K562 (cell line): Measurements from ENCODE around the gene CEP250. TPM values are rescaled to one million over a fixed set of nuclear protein-coding genes. Genes with fewer than 3 reads are reported as not detected.

Experiments
- ATAC-seq: fragments of 200-7000 bp; cut with Tn5 transposase; 3 replicates; pipeline ENCODE4 v1.9.1; 2020; ENCODE audit warnings: moderate library complexity
- BruUV-seq: library from RNA; stranded (reverse); fragments of 400-500 nt; replicated peaks from 2 replicates; lab custom pipeline; 2021; lab: Mats Ljungman, UMichigan
- CTCF ChIA-PET: fragments of 300-600 bp; formaldehyde crosslinking; extraction: SDS; loops from one replicate; lab custom pipeline; 2021; ENCODE audit warnings: low intra/inter-chr PET ratio; lab: Yijun Ruan, JAX
- POLR2A ChIA-PET: fragments of 300-600, 350-650 bp; sonication (Branson Sonifier 250); formaldehyde crosslinking; extraction: SDS; loops from one replicate; lab custom pipeline; 2021; ENCODE audit warnings: antibody characterized with exemption, inconsistent platforms; lab: Yijun Ruan, JAX
- DNase-seq, 4 experiments: peaks; one replicate each; pipeline versions ENCODE4 v3.0.0 to v3.0.0-alpha.2; 2011 to 2018; ENCODE audit warnings: low spot score in 3 of 4, mixed read lengths in 3 of 4; ENCODE audit errors: extremely low read depth in 1 of 4
- FAIRE-seq: peaks from 2 replicates; lab custom pipeline; 2011; peaks lifted over from hg19 to GRCh38; lab: Jason Lieb, UNC
- H2AFZ ChIP-seq: 2 replicates; pipeline ENCODE4 v1.6.0; 2011; ENCODE audit warnings: low read depth, low read length, control low read depth, inconsistent platforms
- H3K27ac ChIP-seq: fragments of 200-600 bp; 3 replicates; pipeline ENCODE4 v1.8.0; 2011; ENCODE audit warnings: low read depth, mild to moderate bottlenecking, control low read depth, inconsistent platforms, low read length, moderate library complexity, mixed read lengths; ENCODE audit errors: extremely low read depth
- H3K27me3 ChIP-seq, 2 experiments: fragments of 300-600 bp in 1 of 2; 2 replicates in 1 of 2; 3 replicates in 1 of 2; pipeline versions ENCODE4 v1.6.0 to v1.8.0; 2011; ENCODE audit warnings: inconsistent platforms in 2 of 2, low read length in 2 of 2, mild to moderate bottlenecking in 1 of 2, mixed read lengths in 1 of 2, moderate library complexity in 1 of 2; ENCODE audit not compliant: control insufficient read depth in 2 of 2, insufficient read depth in 2 of 2
- H3K36me3 ChIP-seq: fragments of 300-600 bp; 3 replicates; pipeline ENCODE4 v1.8.0; 2011; ENCODE audit warnings: mild to moderate bottlenecking, low read length, inconsistent platforms; ENCODE audit not compliant: control insufficient read depth, insufficient read depth
- H3K4me1 ChIP-seq, 2 experiments: fragments of 200-600 bp in 1 of 2; replicated peaks in 1 of 2; 2 replicates in 1 of 2; 3 replicates in 1 of 2; pipeline versions ENCODE4 v1.5.1 to v1.8.0; 2011; ENCODE audit warnings: inconsistent platforms in 2 of 2, low read length in 2 of 2, mild to moderate bottlenecking in 1 of 2, mixed read lengths in 1 of 2, moderate library complexity in 1 of 2; ENCODE audit not compliant: control insufficient read depth in 2 of 2, insufficient read depth in 2 of 2
- H3K4me2 ChIP-seq: 2 replicates; pipeline ENCODE4 v1.6.1; 2011; ENCODE audit warnings: low read length, control low read depth, inconsistent platforms, mixed read lengths; ENCODE audit not compliant: insufficient read depth
- H3K4me3 ChIP-seq: fragments of 200-600 bp; sonication (generic), shearing (Covaris generic); 2 replicates; pipeline ENCODE4 v1.5.1; 2016; ENCODE audit warnings: control low read depth, inconsistent platforms
- H3K79me2 ChIP-seq: fragments of 200-600 bp; 3 replicates; pipeline ENCODE4 v1.8.0; 2011; ENCODE audit warnings: low read length, inconsistent platforms; ENCODE audit not compliant: control insufficient read depth, insufficient read depth
- H3K9ac ChIP-seq, 2 experiments: 2 replicates each; pipeline versions ENCODE4 v1.6.0 to v1.6.1; 2011; ENCODE audit warnings: low read depth in 2 of 2, low read length in 2 of 2, control low read depth in 1 of 2, inconsistent platforms in 1 of 2, mild to moderate bottlenecking in 1 of 2, mixed read lengths in 1 of 2; ENCODE audit not compliant: insufficient read depth in 1 of 2
- H3K9me1 ChIP-seq: one replicate; pipeline ENCODE4 v1.6.0; 2011; ENCODE audit warnings: inconsistent platforms, mild to moderate bottlenecking, low read length, moderate library complexity; ENCODE audit not compliant: control insufficient read depth, insufficient read depth
- H3K9me3 ChIP-seq: replicated peaks from 2 replicates; pipeline ENCODE4 v1.5.1; 2011; ENCODE audit warnings: low read depth, low read length, inconsistent platforms; ENCODE audit not compliant: control insufficient read depth, insufficient read depth
- H4K20me1 ChIP-seq: replicated peaks from 2 replicates; pipeline ENCODE4 v1.6.1; 2011; ENCODE audit warnings: low read length, inconsistent platforms, mixed read lengths; ENCODE audit not compliant: control insufficient read depth, insufficient read depth
- ARHGAP35 ChIP-seq: fragments of 450-650 bp; IDR thresholded peaks from 2 replicates; pipeline ENCODE4 v1.6.1; 2018; ENCODE audit not compliant: partially characterized antibody
- CHD4 ChIP-seq: fragments of 200-600 bp; sonication (generic); IDR thresholded peaks from 3 replicates; pipeline ENCODE4 v1.6.1; 2012; ENCODE audit warnings: low read depth, mild to moderate bottlenecking, mixed read lengths, low read length, inconsistent platforms; ENCODE audit not compliant: insufficient read depth, insufficient replicate concordance, poor library complexity, severe bottlenecking
- CREB1 ChIP-seq, 2 experiments: sonication (generic) in 1 of 2; formaldehyde crosslinking in 1 of 2; IDR thresholded peaks; 2 replicates each; pipeline versions ENCODE4 v1.6.1 to v1.8.0; 2012 to 2022; ENCODE audit warnings: inconsistent platforms in 1 of 2, mild to moderate bottlenecking in 1 of 2, missing genetic modification reagents in 1 of 2, moderate library complexity in 1 of 2
- MAX ChIP-seq: sonication (generic); formaldehyde crosslinking; IDR thresholded peaks from 2 replicates; pipeline ENCODE4 v1.9.0; 2022; ENCODE audit warnings: mild to moderate bottlenecking, missing genetic modification reagents
- NFE2 ChIP-seq: IDR thresholded peaks from 2 replicates; pipeline ENCODE4 v1.6.1; 2014; ENCODE audit warnings: antibody characterized with exemption, low read depth
- PTRF ChIP-seq: fragments of 450-650 bp; IDR thresholded peaks from 2 replicates; pipeline ENCODE4 v1.6.1; 2016; ENCODE audit warnings: mild to moderate bottlenecking, missing genetic modification characterization, missing compliant biosample characterization
- RBM15 ChIP-seq: fragments of 200-400 bp; formaldehyde crosslinking; IDR thresholded peaks from 2 replicates; pipeline ENCODE4 v1.6.1; 2018; ENCODE audit warnings: mild to moderate bottlenecking, low read length, moderate library complexity; ENCODE audit not compliant: insufficient read depth
- ZBTB7A ChIP-seq: IDR thresholded peaks from 2 replicates; pipeline ENCODE4 v1.6.1; 2011; ENCODE audit warnings: low read depth, mild to moderate bottlenecking, low read length, moderate library complexity, borderline replicate concordance; ENCODE audit not compliant: control insufficient read depth
- ZNF23 ChIP-seq: fragments of 250-450 bp; sonication (Bioruptor Pico); IDR thresholded peaks from 2 replicates; pipeline ENCODE4 v1.4.0; 2020; ENCODE audit warnings: mild to moderate bottlenecking
- ZNF780A ChIP-seq: fragments of 250-450 bp; sonication (Bioruptor Pico); IDR thresholded peaks from 2 replicates; pipeline ENCODE4 v1.5.0; 2021; ENCODE audit warnings: mild to moderate bottlenecking
- WGBS: fragments of 100-300 bp; shearing (Covaris generic); methylation state at CpG from one replicate; pipeline ENCODE4 v1.1.6; 2016; ENCODE audit warnings: low coverage, mixed read lengths; ENCODE audit not compliant: insufficient coverage; ENCODE audit errors: missing lambda C conversion rate; 5-methylcytosine and 5-hydroxymethylcytosine counted together
- in situ Hi-C: fragments of 300-500 bp; cut with MboI; formaldehyde crosslinking; loops from 4 replicates; pipeline ENCODE4 v1.15.0; 2018; ENCODE audit warnings: inconsistent platforms, mixed read lengths
- intact Hi-C: fragments of 100-400 bp; cut with micrococcal nuclease; formaldehyde crosslinking; loops from 2 replicates; pipeline ENCODE4 v1.14.2; 2022
- polyA plus RNA-seq, 8 experiments: library from polyadenylated mRNA; depleted of rRNA in 4 of 8; stranded (reverse) in 5 of 8; unstranded in 3 of 8; fragments of >200 nt; fragmentation: Nextera tagmentation in 2 of 8; fragmentation: Illumina TruSeq in 1 of 8; extraction: Ambion mirVana in 2 of 8; extraction: Trizol in 1 of 8; gene quantifications; 2 replicates each; pipeline versions ENCODE4 v1.2.1 to v1.2.3, GENCODE V29; 2011 to 2014; ENCODE audit warnings: inconsistent platforms in 1 of 8, missing spikeins in 1 of 8
- total RNA-seq, 7 experiments: library from RNA; depleted of rRNA in 6 of 7; stranded (reverse); fragments of >200 nt in 6 of 7; fragmentation: Illumina TruSeq in 2 of 7; extraction: Trizol in 2 of 7; gene quantifications; 2 replicates each; pipeline versions ENCODE4 v1.2.1 to v1.2.3, GENCODE V29; 2011 to 2021; ENCODE audit warnings: low replicate concordance in 1 of 7

CEP250 gene
- total and polyA plus RNA-seq, 9 of the 15 experiments (the other 6 are each of a cell fraction or from before 2014, with no cell fraction given) = 2.5 to 41.9 (median 20.5) TPM

- no peak for FAIRE-seq
- intact Hi-C loops = no loop called here
- ChIA-PET POLR2A (interaction anchor here (0.6 to 1.2 kb wide), 4 partner anchors 17 to 508 kb away, joined by 3 to 4 read pairs (median 3); no protein-coding TSS in a partner anchor), CTCF (no interaction called here)
- Histone ChIP-seq H3K27me3 (no peaks in the 10 kb centered on the region), H3K9ac (no peak overlapping the region), H3K4me3 (no peak overlapping the region), H2AFZ (no peak overlapping the region), H4K20me1 (no peaks in the 10 kb centered on the region), H3K9me1 (no peaks in the 10 kb centered on the region), H3K36me3 (peaks cover 90% of the 10 kb centered on the region), H3K4me1 (no peaks in the 10 kb centered on the region), H3K4me2 (no peak overlapping the region), H3K27ac (no peak overlapping the region), H3K9me3 (no peaks in the 10 kb centered on the region), H3K79me2 (no peaks in the 10 kb centered on the region)
- in situ Hi-C loops = no loop called here
- TF ChIP-seq NFE2 (no peak), ARHGAP35 (no peak), CHD4 (no peak), MAX (CRISPR knock-in tag) (no peak)
- ATAC-seq = no peak
- no peak for DNase-seq
- 77% methylated on average over 8 of the region's 8 CpGs for WGBS
- no TSS peak for BruUV-seq
Measured at GRCh38 chr20:35473684-35474083, 18.3 kb downstream of the CEP250 start.

- Histone ChIP-seq H2AFZ (no peak overlapping the region), H3K27me3 (no peaks in the 10 kb centered on the region), H4K20me1 (no peaks in the 10 kb centered on the region), H3K9me3 (no peaks in the 10 kb centered on the region), H3K4me2 (no peak overlapping the region), H3K36me3 (peaks cover 90% of the 10 kb centered on the region), H3K4me3 (no peak overlapping the region), H3K4me1 (no peaks in the 10 kb centered on the region), H3K9ac (no peak overlapping the region), H3K9me1 (no peaks in the 10 kb centered on the region), H3K79me2 (no peaks in the 10 kb centered on the region), H3K27ac (no peak overlapping the region)
- POLR2A ChIA-PET = interaction anchor here (0.6 to 1.2 kb wide), 5 partner anchors 13 to 1182 kb away, joined by 3 to 4 read pairs (median 3); no protein-coding TSS in a partner anchor
- intact Hi-C loops (no loop called here), in situ Hi-C loops (no loop called here)
- FAIRE-seq = no peak
- DNase-seq = no peak
- 78% methylated on average over 2 of the region's 2 CpGs for WGBS
- ATAC-seq = no peak
- CTCF ChIA-PET = no interaction called here
- TF ChIP-seq ZNF780A (CRISPR knock-in tag) (no peak), PTRF (tag) (no peak), ZNF23 (no peak), RBM15 (no peak), ZBTB7A (no peak), CREB1 (IDR thresholded peaks at IDR 0.05) (no peak), CREB1 (CRISPR knock-in tag; IDR thresholded peaks at IDR 0.05) (no peak)
- no TSS peak for BruUV-seq
Measured at GRCh38 chr20:35474303-35474871, 19.0 kb downstream of the CEP250 start.
